ENCODE data around the gene MED4. TPM values are rescaled to one million over a fixed set of nuclear protein-coding genes. Genes with fewer than 3 reads are reported as not detected.

Gene MED4
- total RNA-seq, 2 donors from 2014 or later: 38.8 to 44.0 TPM

DNA sequence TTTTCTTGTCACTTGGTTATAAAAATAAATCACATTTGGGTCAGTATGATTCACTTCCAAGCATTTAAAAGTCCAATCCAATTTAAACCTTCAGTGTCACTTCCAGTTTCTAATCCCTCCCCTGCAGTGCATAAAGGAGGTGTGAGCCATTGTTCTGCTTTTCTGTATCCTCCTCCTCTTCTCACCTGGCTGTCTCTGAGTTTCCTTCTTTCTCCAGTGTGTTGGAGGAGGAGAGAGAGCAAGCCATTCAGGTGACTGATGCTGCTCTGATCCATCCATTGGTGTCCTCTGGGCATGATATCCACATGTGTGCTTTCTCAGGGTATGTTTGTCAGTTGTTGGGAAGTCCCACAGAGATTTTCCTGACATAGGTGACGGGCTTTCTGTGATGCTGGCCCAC, 56.1 kb downstream of the MED4 start:
- Histone ChIP-seq H3K27ac (peak overlapping the region; percentile 93), H3K9me3 (no peaks in the 10 kb centered on the region), H3K27me3 (no peaks in the 10 kb centered on the region), H3K9ac (ENCODE audit: low read depth in 2 of 2, low read length in 2 of 2) (peak overlapping the region in 1 of 2 donors; percentile 77), H3K36me3 (no peaks in the 10 kb centered on the region), H3K4me3 (no peak overlapping the region), H3K4me1 (peaks cover 9% of the 10 kb centered on the region)
- TF ChIP-seq, protein P1, sequence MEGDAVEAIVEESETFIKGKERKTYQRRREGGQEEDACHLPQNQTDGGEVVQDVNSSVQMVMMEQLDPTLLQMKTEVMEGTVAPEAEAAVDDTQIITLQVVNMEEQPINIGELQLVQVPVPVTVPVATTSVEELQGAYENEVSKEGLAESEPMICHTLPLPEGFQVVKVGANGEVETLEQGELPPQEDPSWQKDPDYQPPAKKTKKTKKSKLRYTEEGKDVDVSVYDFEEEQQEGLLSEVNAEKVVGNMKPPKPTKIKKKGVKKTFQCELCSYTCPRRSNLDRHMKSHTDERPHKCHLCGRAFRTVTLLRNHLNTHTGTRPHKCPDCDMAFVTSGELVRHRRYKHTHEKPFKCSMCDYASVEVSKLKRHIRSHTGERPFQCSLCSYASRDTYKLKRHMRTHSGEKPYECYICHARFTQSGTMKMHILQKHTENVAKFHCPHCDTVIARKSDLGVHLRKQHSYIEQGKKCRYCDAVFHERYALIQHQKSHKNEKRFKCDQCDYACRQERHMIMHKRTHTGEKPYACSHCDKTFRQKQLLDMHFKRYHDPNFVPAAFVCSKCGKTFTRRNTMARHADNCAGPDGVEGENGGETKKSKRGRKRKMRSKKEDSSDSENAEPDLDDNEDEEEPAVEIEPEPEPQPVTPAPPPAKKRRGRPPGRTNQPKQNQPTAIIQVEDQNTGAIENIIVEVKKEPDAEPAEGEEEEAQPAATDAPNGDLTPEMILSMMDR (IDR thresholded peaks at IDR 0.05): no peak
- DNase-seq: no peak
- intact Hi-C loops (cut with DNase I): loop anchor here (10.0 kb wide), 1 partner anchor 56 kb away; the partner anchor contains the start of gene MED4

DNA sequence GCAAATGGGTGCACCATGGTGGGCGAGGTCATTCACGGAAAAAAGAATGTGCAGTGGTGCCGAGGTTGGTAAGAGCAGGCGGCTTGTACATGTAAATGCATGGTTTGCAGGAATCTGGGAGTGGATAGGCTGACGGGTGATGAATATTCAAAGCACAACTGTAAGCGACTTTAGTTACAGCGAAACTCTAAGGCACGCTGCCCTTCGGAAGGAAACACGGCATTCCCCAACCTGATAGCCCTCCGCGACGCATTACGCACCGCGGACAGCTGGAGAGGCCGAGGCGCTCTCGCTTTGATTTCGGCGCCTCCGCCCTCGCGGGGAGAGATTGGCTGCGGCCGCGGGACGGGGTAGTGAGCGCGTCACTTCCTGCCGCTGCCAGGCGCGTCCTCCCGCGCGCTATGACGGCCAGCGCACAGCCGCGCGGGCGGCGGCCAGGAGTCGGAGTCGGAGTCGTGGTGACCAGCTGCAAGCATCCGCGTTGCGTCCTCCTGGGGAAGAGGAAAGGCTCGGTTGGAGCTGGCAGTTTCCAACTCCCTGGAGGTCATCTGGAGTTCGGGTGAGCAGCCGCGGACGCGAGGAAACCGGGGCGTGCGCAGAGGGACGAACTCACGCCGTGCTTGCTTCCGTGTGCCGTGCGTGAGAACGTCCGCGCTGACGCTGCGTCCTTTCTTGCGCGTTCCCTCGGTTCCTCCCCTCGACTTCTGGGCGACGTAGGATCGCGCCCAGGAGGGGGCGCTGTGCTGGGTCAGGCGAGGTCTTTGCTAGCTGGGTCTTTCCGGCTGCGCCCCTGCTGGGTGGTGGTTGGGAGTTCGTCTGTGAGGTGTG, 57.3 kb downstream of the MED4 start, which contains the start of gene NUDT15:
Gene NUDT15, plus strand, starts transcription at position 381 of the 828 bp plus-strand sequence. Its CDS starts 21 bp downstream, at position 402.
- Histone ChIP-seq H3K36me3 (no peaks in the 10 kb centered on the region), H3K27ac (peak within 1 kb of the TSS; percentile 93), H3K9ac (ENCODE audit: low read depth in 2 of 2, low read length in 2 of 2) (peak within 1 kb of the TSS; percentile 77 to 79), H3K4me1 (peaks cover 5% of the 10 kb centered on the region), H3K4me3 (peak within 1 kb of the TSS; percentile 60), H3K9me3 (no peaks in the 10 kb centered on the region), H3K27me3 (no peaks in the 10 kb centered on the region)
- DNase-seq: peak; percentile 94
- TF ChIP-seq, protein P1 (IDR thresholded peaks at IDR 0.05): peak; percentile 95
- intact Hi-C loops (cut with DNase I): loop anchor here (10.0 kb wide), 1 partner anchor 57 kb away; the partner anchor contains the start of gene MED4

GRCh38 chr13:48029859-48030258, 65.0 kb downstream of the MED4 start:
- Histone ChIP-seq H3K27ac (no peak overlapping the region), H3K4me3 (no peak overlapping the region), H3K4me1 (no peaks in the 10 kb centered on the region), H3K27me3 (no peaks in the 10 kb centered on the region), H3K36me3 (no peaks in the 10 kb centered on the region), H3K9ac (ENCODE audit: low read depth in 2 of 2, low read length in 2 of 2) (no peak overlapping the region), H3K9me3 (no peaks in the 10 kb centered on the region)
- intact Hi-C loops (cut with DNase I): loop anchor here (10.0 kb wide), 1 partner anchor 65 kb away; the partner anchor contains the start of gene MED4
- DNase-seq: no peak
- TF ChIP-seq, protein P1 (IDR thresholded peaks at IDR 0.05): no peak

DNA sequence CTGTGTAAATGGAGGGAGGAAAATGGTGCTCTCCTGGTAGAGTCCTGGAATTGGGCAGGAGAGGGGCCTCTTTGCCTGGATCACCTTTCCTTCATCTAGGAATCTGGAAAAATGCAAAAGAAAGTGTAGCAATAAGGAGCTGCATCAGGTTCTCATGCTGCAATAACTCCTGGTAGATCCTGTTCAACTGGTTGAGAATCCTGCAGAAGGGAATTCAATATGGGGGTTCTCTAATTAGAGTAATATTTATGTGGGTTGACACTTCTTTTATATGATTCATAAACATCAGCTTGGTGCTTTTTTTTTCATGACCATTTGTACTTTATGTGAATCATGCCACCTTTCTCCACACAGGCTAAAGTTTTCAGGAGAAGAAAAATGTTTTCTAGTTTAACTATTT, 66.8 kb downstream of the MED4 start:
- H3K27me3 ChIP-seq: no peaks in the 10 kb centered on the region
- no peak overlapping the region for H3K9ac ChIP-seq (ENCODE audit: low read depth in 2 of 2, low read length in 2 of 2)
- no peaks in the 10 kb centered on the region for H3K9me3 ChIP-seq
- no peak overlapping the region for H3K27ac ChIP-seq
- intact Hi-C loops (cut with DNase I): no loop called here
- no peak overlapping the region for H3K4me3 ChIP-seq
- DNase-seq: no peak
- no peaks in the 10 kb centered on the region for H3K4me1 ChIP-seq
- TF ChIP-seq, protein P1 (IDR thresholded peaks at IDR 0.05): no peak
- no peaks in the 10 kb centered on the region for H3K36me3 ChIP-seq

Other genes starting within 250 kb of the MED4 start
- gene SUCLA2, start 93.8 kb downstream of the MED4 start, total RNA-seq: 10 to 100 TPM; 60.5 to 71.4 TPM
- gene NUDT15, start 57.4 kb downstream of the MED4 start, total RNA-seq: 10 to 100 TPM; 24.5 to 43.8 TPM
- gene ITM2B, start 138.1 kb upstream of the MED4 start, total RNA-seq: 100 to 1,000 TPM; 257 to 456 TPM
- gene RB1, start 208.6 kb upstream of the MED4 start, total RNA-seq: 10 to 100 TPM; 28.5 TPM

Measured in colonic mucosa (tissue), 4 donors.